ENCODE data around the gene CR1.
"Not testable (repeated sequence)": the region's sequence is repeated elsewhere in the genome, so short reads cannot be mapped to it uniquely, and the experiment has no call there.

- TF ChIP-seq CTCF (optimal IDR thresholded peaks at IDR 0.05 in 1 of 3, IDR thresholded peaks at IDR 0.05 in 1 of 3, conservative IDR thresholded peaks at IDR 0.05 in 1 of 3; ENCODE audit: extremely low read depth in 1 of 3, insufficient read depth in 2 of 3, low read length in 3 of 3); EZH2 (IDR thresholded peaks at IDR 0.05; ENCODE audit: low read length): not testable (repeated sequence)
These were observed 187.0 kb downstream of the CR1 start for GRCh38 chr1:207682872-207683434.

All from keratinocyte (primary cell).